Mesenchymal stem cell (in vitro differentiated cells and primary cell): ENCODE results near the gene PPP3CA.

Source experiments
- DNase-seq: peaks from one replicate; pipeline ENCODE4 v3.0.0-alpha.2; 2013
- H2AFZ ChIP-seq: one replicate; pipeline ENCODE4 v1.6.1; 2013; ENCODE audit warnings: low read depth, mild to moderate bottlenecking, control low read depth, inconsistent platforms, low read length, moderate library complexity
- H2AK5ac ChIP-seq: 2 replicates; pipeline ENCODE4 v1.6.1; 2013; ENCODE audit warnings: low read length, moderate library complexity, mild to moderate bottlenecking, inconsistent platforms; ENCODE audit not compliant: severe bottlenecking
- H2BK120ac ChIP-seq: one replicate; pipeline ENCODE4 v1.6.1; 2013; ENCODE audit warnings: low read depth, mild to moderate bottlenecking, inconsistent platforms, low read length, moderate library complexity
- H2BK12ac ChIP-seq, 2 experiments: one replicate each; pipeline ENCODE4 v1.6.1; 2013; ENCODE audit warnings: inconsistent platforms in 2 of 2, low read length in 2 of 2, mild to moderate bottlenecking in 2 of 2, moderate library complexity in 2 of 2, control low read depth in 1 of 2
- H2BK15ac ChIP-seq: one replicate; pipeline ENCODE4 v1.6.1; 2013; ENCODE audit warnings: mild to moderate bottlenecking, low read depth, inconsistent platforms; ENCODE audit not compliant: poor library complexity, severe bottlenecking
- H2BK5ac ChIP-seq: 2 replicates; pipeline ENCODE4 v1.6.1; 2013; ENCODE audit warnings: low read depth, mild to moderate bottlenecking, low read length, control low read depth, inconsistent platforms; ENCODE audit not compliant: poor library complexity, severe bottlenecking
- H3K14ac ChIP-seq, 2 experiments: one replicate each; pipeline ENCODE4 v1.6.1; 2013; ENCODE audit warnings: inconsistent platforms in 2 of 2, low read length in 2 of 2, control low read depth in 1 of 2, mild to moderate bottlenecking in 1 of 2, moderate library complexity in 1 of 2
- H3K18ac ChIP-seq, 2 experiments: one replicate each; pipeline ENCODE4 v1.6.1; 2013; ENCODE audit warnings: inconsistent platforms in 2 of 2, low read length in 2 of 2, control low read depth in 1 of 2, low read depth in 1 of 2, mild to moderate bottlenecking in 1 of 2
- H3K23ac ChIP-seq, 2 experiments: one replicate each; pipeline ENCODE4 v1.6.1; 2013; ENCODE audit warnings: inconsistent platforms in 2 of 2, low read length in 2 of 2, mild to moderate bottlenecking in 2 of 2, moderate library complexity in 2 of 2, control low read depth in 1 of 2
- H3K27ac ChIP-seq: 2 replicates; pipeline ENCODE4 v1.5.1; 2013; ENCODE audit warnings: mild to moderate bottlenecking, moderate library complexity, low read length, control low read depth, inconsistent platforms; ENCODE audit not compliant: poor library complexity, severe bottlenecking
- H3K27me3 ChIP-seq, 2 experiments: 2 replicates each; pipeline versions ENCODE4 v1.6.1 to v1.7.0; 2013; ENCODE audit warnings: low read length in 2 of 2, mild to moderate bottlenecking in 2 of 2, moderate library complexity in 2 of 2, control low read depth in 1 of 2, inconsistent platforms in 1 of 2; ENCODE audit not compliant: control insufficient read depth in 1 of 2, insufficient read depth in 1 of 2
- H3K36me3 ChIP-seq, 2 experiments: 2 replicates each; pipeline versions ENCODE4 v1.6.1 to v1.7.0; 2013; ENCODE audit warnings: low read length in 2 of 2, control low read depth in 1 of 2, inconsistent platforms in 1 of 2, low read depth in 1 of 2, mild to moderate bottlenecking in 1 of 2; ENCODE audit not compliant: insufficient read depth in 2 of 2, control insufficient read depth in 1 of 2
- H3K4ac ChIP-seq, 2 experiments: one replicate each; pipeline ENCODE4 v1.6.1; 2013; ENCODE audit warnings: inconsistent platforms in 2 of 2, low read length in 2 of 2, mild to moderate bottlenecking in 2 of 2, moderate library complexity in 2 of 2, control low read depth in 1 of 2, low read depth in 1 of 2
- H3K4me1 ChIP-seq: 2 replicates; pipeline ENCODE4 v1.6.1; 2013; ENCODE audit warnings: low read depth, low read length, control low read depth; ENCODE audit not compliant: control insufficient read depth, insufficient read depth
- H3K4me2 ChIP-seq: 2 replicates; pipeline ENCODE4 v1.6.1; 2013; ENCODE audit warnings: low read length, mild to moderate bottlenecking, inconsistent platforms; ENCODE audit not compliant: poor library complexity, severe bottlenecking
- H3K4me3 ChIP-seq, 2 experiments: 2 replicates each; pipeline versions ENCODE4 v1.5.1 to v1.7.0; 2013; ENCODE audit warnings: low read length in 2 of 2, mild to moderate bottlenecking in 2 of 2, control low read depth in 1 of 2, low read depth in 1 of 2; ENCODE audit not compliant: insufficient read depth in 1 of 2
- H3K79me1 ChIP-seq: replicated peaks from 2 replicates; pipeline ENCODE4 v1.6.1; 2013; ENCODE audit warnings: mild to moderate bottlenecking, control low read depth, low read length, inconsistent platforms; ENCODE audit not compliant: poor library complexity, severe bottlenecking
- H3K9ac ChIP-seq: 2 replicates; pipeline ENCODE4 v1.7.0; 2013; ENCODE audit warnings: mild to moderate bottlenecking, low read length, moderate library complexity
- H3K9me3 ChIP-seq: 2 replicates; pipeline ENCODE4 v1.7.0; 2013; ENCODE audit warnings: mild to moderate bottlenecking, low read length; ENCODE audit not compliant: control insufficient read depth
- H4K8ac ChIP-seq: one replicate; pipeline ENCODE4 v1.6.1; 2013; ENCODE audit warnings: inconsistent platforms, mild to moderate bottlenecking, low read length, moderate library complexity
- H4K91ac ChIP-seq: one replicate; pipeline ENCODE4 v1.6.1; 2013; ENCODE audit warnings: mild to moderate bottlenecking, low read length, inconsistent platforms
- WGBS: methylation state at CpG from one replicate; pipeline ENCODE4 v1.1.7; 2013; ENCODE audit warnings: mixed read lengths; 5-methylcytosine and 5-hydroxymethylcytosine counted together

The PPP3CA gene

GRCh38 chr4:101163936-101164335 is 183.4 kb downstream of the PPP3CA start:
- WGBS, result no CpG with 5 or more reads among the region's 1 CpG
- peak; percentile 43 for DNase-seq

GRCh38 chr4:101162990-101163380 is 184.3 kb downstream of the PPP3CA start:
- 100% methylated on average over 1 of the region's 1 CpG for WGBS
- no peaks in the 10 kb centered on the region for H3K9me3 ChIP-seq
- no peak overlapping the region for H2BK12ac ChIP-seq
- no peak overlapping the region for H2BK15ac ChIP-seq
- H3K27ac ChIP-seq, result no peak overlapping the region
- H2BK5ac ChIP-seq, result no peak overlapping the region
- no peak overlapping the region for H4K8ac ChIP-seq
- DNase-seq, result no peak
- no peaks in the 10 kb centered on the region for H3K4me1 ChIP-seq
- no peak overlapping the region for H3K4ac ChIP-seq
- H3K36me3 ChIP-seq, result no peaks in the 10 kb centered on the region
- H2AFZ ChIP-seq, result no peak overlapping the region
- H3K18ac ChIP-seq, result no peak overlapping the region
- no peaks in the 10 kb centered on the region for H3K27me3 ChIP-seq
- H2BK120ac ChIP-seq, result no peak overlapping the region
- H3K23ac ChIP-seq, result no peak overlapping the region
- no peak overlapping the region for H2AK5ac ChIP-seq
- H3K4me2 ChIP-seq, result no peak overlapping the region
- H3K4me3 ChIP-seq, result no peak overlapping the region
- no peak overlapping the region for H4K91ac ChIP-seq
- H3K14ac ChIP-seq, result no peak overlapping the region
- H3K79me1 ChIP-seq, result peaks cover 13% of the 10 kb centered on the region
- H3K9ac ChIP-seq, result no peak overlapping the region

More at GRCh38 chr4:101163936-101164335, 183.4 kb downstream of the PPP3CA start:
- H2BK120ac ChIP-seq, result no peak overlapping the region
- no peaks in the 10 kb centered on the region for H3K36me3 ChIP-seq
- H3K27ac ChIP-seq, result peak overlapping the region; percentile 54
- H3K9ac ChIP-seq, result no peak overlapping the region
- H4K91ac ChIP-seq, result no peak overlapping the region
- no peak overlapping the region for H2BK5ac ChIP-seq
- H3K4me2 ChIP-seq, result no peak overlapping the region
- H3K9me3 ChIP-seq, result no peaks in the 10 kb centered on the region
- H3K23ac ChIP-seq, result no peak overlapping the region
- no peak overlapping the region for H4K8ac ChIP-seq
- H2BK12ac ChIP-seq, result no peak overlapping the region
- H3K14ac ChIP-seq, result no peak overlapping the region
- H3K4me3 ChIP-seq, result no peak overlapping the region
- H2AFZ ChIP-seq, result no peak overlapping the region
- H3K79me1 ChIP-seq, result peaks cover 10% of the 10 kb centered on the region
- no peak overlapping the region for H2AK5ac ChIP-seq
- no peak overlapping the region for H2BK15ac ChIP-seq
- H3K4ac ChIP-seq, result no peak overlapping the region
- H3K27me3 ChIP-seq, result no peaks in the 10 kb centered on the region
- no peak overlapping the region for H3K18ac ChIP-seq
- H3K4me1 ChIP-seq, result no peaks in the 10 kb centered on the region

- Histone ChIP-seq H3K18ac (no peak overlapping the region), H3K4me2 (no peak overlapping the region), H2BK12ac (no peak overlapping the region), H2BK5ac (no peak overlapping the region), H3K27me3 (no peaks in the 10 kb centered on the region), H3K14ac (no peak overlapping the region), H3K9me3 (no peaks in the 10 kb centered on the region), H3K23ac (no peak overlapping the region), H3K4me3 (no peak overlapping the region), H3K27ac (no peak overlapping the region), H2BK15ac (no peak overlapping the region), H4K8ac (no peak overlapping the region), H3K36me3 (no peaks in the 10 kb centered on the region), H4K91ac (no peak overlapping the region), H2AK5ac (no peak overlapping the region), H3K9ac (no peak overlapping the region), H3K4me1 (no peaks in the 10 kb centered on the region), H2AFZ (no peak overlapping the region), H3K79me1 (peaks cover 13% of the 10 kb centered on the region), H2BK120ac (no peak overlapping the region), H3K4ac (no peak overlapping the region)
- 100% methylated on average over 2 of the region's 5 CpGs for WGBS
- no peak for DNase-seq
Measured at GRCh38 chr4:101160792-101161592, 186.3 kb downstream of the PPP3CA start.

- no peak overlapping the region for H4K8ac ChIP-seq
- H3K14ac ChIP-seq, result no peak overlapping the region
- no peak overlapping the region for H2BK15ac ChIP-seq
- H3K4me2 ChIP-seq, result no peak overlapping the region
- H2BK12ac ChIP-seq, result no peak overlapping the region
- no peaks in the 10 kb centered on the region for H3K27me3 ChIP-seq
- H3K18ac ChIP-seq, result no peak overlapping the region
- no peak overlapping the region for H2BK5ac ChIP-seq
- no peaks in the 10 kb centered on the region for H3K4me1 ChIP-seq
- H4K91ac ChIP-seq, result no peak overlapping the region
- H3K4ac ChIP-seq, result no peak overlapping the region
- H3K23ac ChIP-seq, result no peak overlapping the region
- no peak overlapping the region for H2AFZ ChIP-seq
- DNase-seq, result no peak
- no peak overlapping the region for H3K4me3 ChIP-seq
- no peak overlapping the region for H2AK5ac ChIP-seq
- no peak overlapping the region for H2BK120ac ChIP-seq
- H3K36me3 ChIP-seq, result no peaks in the 10 kb centered on the region
- no peak overlapping the region for H3K27ac ChIP-seq
- H3K9ac ChIP-seq, result peak overlapping the region; percentile 60
- WGBS, result 81% methylated on average over 3 of the region's 3 CpGs
- H3K9me3 ChIP-seq, result no peaks in the 10 kb centered on the region
- H3K79me1 ChIP-seq, result peaks cover 13% of the 10 kb centered on the region
Measured at GRCh38 chr4:101158507-101158906, 188.8 kb downstream of the PPP3CA start.
